ENCODE results near the gene GALNT11. TPM values are rescaled to one million over a fixed set of nuclear protein-coding genes. Genes with fewer than 3 reads are reported as not detected.

The GALNT11 gene
- total and polyA plus RNA-seq, 9 of the 15 experiments (the other 6 are each of a cell fraction or from before 2014, with no cell fraction given): 8.2 to 59.5 (median 36.5) TPM

GRCh38 chr7:152120776-152121175, 95.3 kb downstream of the GALNT11 start:
- no peak overlapping the region for H3K9ac ChIP-seq (ENCODE audit: insufficient read depth in 1 of 2, low read depth in 2 of 2, low read length in 2 of 2)
- H3K36me3 ChIP-seq (ENCODE audit: control insufficient read depth, insufficient read depth, low read length): peaks cover 89% of the 10 kb centered on the region
- no peak overlapping the region for H3K4me2 ChIP-seq (ENCODE audit: insufficient read depth, low read length)
- DNase-seq (ENCODE audit: extremely low read depth in 1 of 4, low spot score in 3 of 4) (no peak), ATAC-seq (no peak), FAIRE-seq (no peak)
- no TSS peak for BruUV-seq (replicated peaks)
- H4K20me1 ChIP-seq (replicated peaks; ENCODE audit: control insufficient read depth, insufficient read depth, low read length): no peaks in the 10 kb centered on the region
- in situ Hi-C loops (cut with MboI): no loop called here
- H3K27ac ChIP-seq (ENCODE audit: extremely low read depth, low read depth, low read length): no peak overlapping the region
- no peaks in the 10 kb centered on the region for H3K79me2 ChIP-seq (ENCODE audit: control insufficient read depth, insufficient read depth, low read length)
- H3K27me3 ChIP-seq (ENCODE audit: control insufficient read depth in 2 of 2, insufficient read depth in 2 of 2, low read length in 2 of 2): no peaks in the 10 kb centered on the region; a peak in 1 of 5 replicates
- POLR2A ChIA-PET: no interaction called here
- peaks cover 5% of the 10 kb centered on the region for H3K9me3 ChIP-seq (replicated peaks; ENCODE audit: control insufficient read depth, insufficient read depth, low read depth, low read length)
- TF ChIP-seq E2F4 (CRISPR knock-in tag; IDR thresholded peaks at IDR 0.05; ENCODE audit: low read depth) (no peak), ZKSCAN3 (CRISPR knock-in tag; IDR thresholded peaks at IDR 0.05) (no peak), ILF3 (IDR thresholded peaks at IDR 0.05; ENCODE audit: borderline replicate concordance) (no peak), SIN3B (IDR thresholded peaks at IDR 0.05; ENCODE audit: low read depth) (no peak), SMAD4 (CRISPR knock-in tag; conservative IDR thresholded peaks at IDR 0.05) (no peak), ZNF609 (CRISPR knock-in tag; IDR thresholded peaks at IDR 0.05; ENCODE audit: borderline replicate concordance) (no peak), ZNF316 (IDR thresholded peaks at IDR 0.05) (no peak), TCF7L2 (IDR thresholded peaks at IDR 0.05; ENCODE audit: low read depth, low read length) (no peak), CBX1 (IDR thresholded peaks at IDR 0.05; ENCODE audit: low read depth) (no peak), RBM14 (IDR thresholded peaks at IDR 0.05; ENCODE audit: borderline replicate concordance, insufficient read depth, low read depth, low read length) (no peak)
- CTCF ChIA-PET (ENCODE audit: low intra/inter-chr PET ratio): no interaction called here
- 91% methylated on average over 7 of the region's 7 CpGs for WGBS (ENCODE audit: insufficient coverage, low coverage, missing lambda C conversion rate)
- no peaks in the 10 kb centered on the region for H3K9me1 ChIP-seq (ENCODE audit: control insufficient read depth, insufficient read depth, low read length)
- intact Hi-C loops (cut with micrococcal nuclease): no loop called here
- no peak overlapping the region for H2AFZ ChIP-seq (ENCODE audit: low read depth, low read length)
- no peaks in the 10 kb centered on the region for H3K4me1 ChIP-seq (replicated peaks in 1 of 2; ENCODE audit: control insufficient read depth in 2 of 2, insufficient read depth in 2 of 2, low read length in 2 of 2)
- no peak overlapping the region for H3K4me3 ChIP-seq
